ENCODE measurements around the gene ADAP1. TPM values are rescaled to one million over a fixed set of nuclear protein-coding genes. Genes with fewer than 3 reads are reported as not detected.

The ADAP1 gene
- total RNA-seq, 1 experiment from 2014 or later = 31.2 TPM

GRCh38 chr7:910931-911431 lies 43.5 kb downstream of the ADAP1 start:
- CTCF ChIA-PET = no interaction called here

GRCh38 chr7:910441-910861 lies 44.0 kb downstream of the ADAP1 start:
- H3K36me3 ChIP-seq (ENCODE audit: low read depth, low read length) = no peaks in the 10 kb centered on the region
- H2AFZ ChIP-seq (ENCODE audit: low read length) = no peak overlapping the region
- ATAC-seq = no peak
- DNase-seq = no peak
- ChIA-PET POLR2A (ENCODE audit: unreplicated experiment) (interaction anchor here (0.5 kb wide), 1 partner anchor 192 kb away, joined by 4 read pairs; no protein-coding TSS in a partner anchor), CTCF (no interaction called here)
- peaks cover 12% of the 10 kb centered on the region for H3K4me1 ChIP-seq (ENCODE audit: insufficient read depth, low read length)
- no peak overlapping the region for H3K9ac ChIP-seq (ENCODE audit: low read length)
- no peak overlapping the region for H3K27ac ChIP-seq (ENCODE audit: low read length)
- no peak overlapping the region for H3K4me2 ChIP-seq (ENCODE audit: low read length)
- no peaks in the 10 kb centered on the region for H4K20me1 ChIP-seq (ENCODE audit: low read length)
- no peak overlapping the region for H3K4me3 ChIP-seq (ENCODE audit: low read length)
- H3K9me2 ChIP-seq (replicated peaks; ENCODE audit: low read length) = no peaks in the 10 kb centered on the region
- H3K27me3 ChIP-seq (ENCODE audit: low read length) = no peaks in the 10 kb centered on the region
- no peaks in the 10 kb centered on the region for H3K9me3 ChIP-seq (ENCODE audit: low read length)
- no peaks in the 10 kb centered on the region for H3F3A ChIP-seq (ENCODE audit: low read length, unreplicated experiment)
- no peak for TF ChIP-seq CTCF (conservative IDR thresholded peaks at IDR 0.05; ENCODE audit: low read depth, low read length)
- BruUV-seq (replicated peaks) = no TSS peak
- intact Hi-C loops (cut with micrococcal nuclease) = no loop called here
- H3K79me2 ChIP-seq (ENCODE audit: low read length) = no peaks in the 10 kb centered on the region

More at GRCh38 chr7:910931-911431, 43.5 kb downstream of the ADAP1 start:
- H3F3A ChIP-seq (ENCODE audit: low read length, unreplicated experiment) = no peaks in the 10 kb centered on the region
- no peak overlapping the region for H2AFZ ChIP-seq (ENCODE audit: low read length)
- H3K9ac ChIP-seq (ENCODE audit: low read length) = no peak overlapping the region
- TF ChIP-seq CTCF (conservative IDR thresholded peaks at IDR 0.05; ENCODE audit: low read depth, low read length) (no peak), EZH2 (IDR thresholded peaks at IDR 0.05; ENCODE audit: low read length, unreplicated experiment) (no peak), EZH2phosphoT487 (IDR thresholded peaks at IDR 0.05; ENCODE audit: borderline replicate concordance, low read length) (no peak)
- POLR2A ChIA-PET (ENCODE audit: unreplicated experiment) = interaction anchor here (0.5 kb wide), 1 partner anchor 191 kb away, joined by 4 read pairs; no protein-coding TSS in a partner anchor
- H3K27me3 ChIP-seq (ENCODE audit: low read length) = no peaks in the 10 kb centered on the region
- H3K36me3 ChIP-seq (ENCODE audit: low read depth, low read length) = no peaks in the 10 kb centered on the region
- no peak for DNase-seq
- BruUV-seq (replicated peaks) = no TSS peak
- no peak overlapping the region for H3K4me3 ChIP-seq (ENCODE audit: low read length)
- H3K9me3 ChIP-seq (ENCODE audit: low read length) = no peaks in the 10 kb centered on the region
- no peak for ATAC-seq
- H3K4me2 ChIP-seq (ENCODE audit: low read length) = no peak overlapping the region
- intact Hi-C loops (cut with micrococcal nuclease) = no loop called here
- H3K4me1 ChIP-seq (ENCODE audit: insufficient read depth, low read length) = peaks cover 12% of the 10 kb centered on the region
- H3K27ac ChIP-seq (ENCODE audit: low read length) = no peak overlapping the region
- H3K9me2 ChIP-seq (replicated peaks; ENCODE audit: low read length) = no peaks in the 10 kb centered on the region
- no peaks in the 10 kb centered on the region for H3K79me2 ChIP-seq (ENCODE audit: low read length)
- H4K20me1 ChIP-seq (ENCODE audit: low read length) = no peaks in the 10 kb centered on the region

- CTCF ChIA-PET = no interaction called here
- DNase-seq = peak; percentile 23
- TF ChIP-seq EZH2 (IDR thresholded peaks at IDR 0.05; ENCODE audit: low read length, unreplicated experiment) (no peak), CTCF (conservative IDR thresholded peaks at IDR 0.05; ENCODE audit: low read depth, low read length) (no peak), EZH2phosphoT487 (IDR thresholded peaks at IDR 0.05; ENCODE audit: borderline replicate concordance, low read length) (no peak)
- Histone ChIP-seq H3K4me2 (ENCODE audit: low read length) (peak overlapping the region; percentile 78), H3K9me3 (ENCODE audit: low read length) (no peaks in the 10 kb centered on the region), H3K9ac (ENCODE audit: low read length) (no peak overlapping the region), H3K4me1 (ENCODE audit: insufficient read depth, low read length) (peaks cover 14% of the 10 kb centered on the region), H2AFZ (ENCODE audit: low read length) (peak overlapping the region; percentile 64; the same call in 1 of the 2 replicates), H3K4me3 (ENCODE audit: low read length) (peak overlapping the region; percentile 58), H3K27ac (ENCODE audit: low read length) (no peak overlapping the region), H3K79me2 (ENCODE audit: low read length) (no peaks in the 10 kb centered on the region), H3K9me2 (replicated peaks; ENCODE audit: low read length) (no peaks in the 10 kb centered on the region), H3K36me3 (ENCODE audit: low read depth, low read length) (no peaks in the 10 kb centered on the region), H3F3A (ENCODE audit: low read length, unreplicated experiment) (no peaks in the 10 kb centered on the region), H4K20me1 (ENCODE audit: low read length) (no peaks in the 10 kb centered on the region), H3K27me3 (ENCODE audit: low read length) (peaks cover 4% of the 10 kb centered on the region; the same call in 1 of the 2 replicates)
- ATAC-seq = peak; percentile 53
- intact Hi-C loops (cut with micrococcal nuclease) = no loop called here
- POLR2A ChIA-PET (ENCODE audit: unreplicated experiment) = no interaction called here
- no TSS peak for BruUV-seq (replicated peaks)
Measured at GRCh38 chr7:909358-910329, 44.8 kb downstream of the ADAP1 start.

All from PC-3 (cell line).